ENCODE measurements around the gene KRTAP4-7.
"Not testable (repeated sequence)": the region's sequence is repeated elsewhere in the genome, so short reads cannot be mapped to it uniquely, and the experiment has no call there.

The KRTAP4-7 gene

DNA sequence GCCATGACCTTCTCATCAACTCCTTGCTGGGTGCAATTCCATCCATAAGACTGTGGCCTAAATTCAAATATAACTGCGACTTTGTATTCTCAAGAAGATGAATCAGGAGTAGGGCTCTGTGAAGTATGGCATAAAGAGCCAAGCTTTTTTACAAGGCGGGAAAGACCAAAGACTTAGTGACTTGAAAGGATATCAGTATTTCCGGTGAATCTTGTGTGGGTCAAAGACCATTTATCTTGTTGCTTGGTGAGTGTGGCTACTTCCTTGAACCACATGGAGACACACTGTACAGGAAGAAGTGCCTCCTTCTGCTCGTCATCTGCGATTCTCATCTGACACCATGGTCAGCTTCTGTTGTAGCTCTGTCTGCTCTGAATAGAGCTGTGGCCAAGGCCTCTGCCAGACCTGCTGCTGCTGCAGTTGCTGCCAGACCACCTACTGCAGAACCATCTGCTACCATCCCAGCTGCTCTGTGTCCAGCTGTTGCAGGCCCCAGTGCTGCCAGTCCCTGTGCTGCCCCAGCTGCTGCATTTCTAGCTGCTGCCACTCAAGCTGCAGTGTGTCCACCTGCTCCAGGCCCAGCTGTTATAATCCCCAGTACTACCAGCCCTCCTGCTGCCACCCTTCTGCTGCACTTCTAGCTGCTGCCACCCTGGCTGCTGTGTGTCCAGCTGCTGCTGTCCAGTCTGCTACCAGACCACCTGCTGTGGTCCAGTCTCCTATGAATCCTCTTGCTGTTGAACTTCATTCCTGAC lies 12.2 kb upstream of the KRTAP4-7 start:
- no peak for DNase-seq (ENCODE audit: low read depth)
- TF ChIP-seq, protein P1, sequence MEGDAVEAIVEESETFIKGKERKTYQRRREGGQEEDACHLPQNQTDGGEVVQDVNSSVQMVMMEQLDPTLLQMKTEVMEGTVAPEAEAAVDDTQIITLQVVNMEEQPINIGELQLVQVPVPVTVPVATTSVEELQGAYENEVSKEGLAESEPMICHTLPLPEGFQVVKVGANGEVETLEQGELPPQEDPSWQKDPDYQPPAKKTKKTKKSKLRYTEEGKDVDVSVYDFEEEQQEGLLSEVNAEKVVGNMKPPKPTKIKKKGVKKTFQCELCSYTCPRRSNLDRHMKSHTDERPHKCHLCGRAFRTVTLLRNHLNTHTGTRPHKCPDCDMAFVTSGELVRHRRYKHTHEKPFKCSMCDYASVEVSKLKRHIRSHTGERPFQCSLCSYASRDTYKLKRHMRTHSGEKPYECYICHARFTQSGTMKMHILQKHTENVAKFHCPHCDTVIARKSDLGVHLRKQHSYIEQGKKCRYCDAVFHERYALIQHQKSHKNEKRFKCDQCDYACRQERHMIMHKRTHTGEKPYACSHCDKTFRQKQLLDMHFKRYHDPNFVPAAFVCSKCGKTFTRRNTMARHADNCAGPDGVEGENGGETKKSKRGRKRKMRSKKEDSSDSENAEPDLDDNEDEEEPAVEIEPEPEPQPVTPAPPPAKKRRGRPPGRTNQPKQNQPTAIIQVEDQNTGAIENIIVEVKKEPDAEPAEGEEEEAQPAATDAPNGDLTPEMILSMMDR (IDR thresholded peaks at IDR 0.05; ENCODE audit: low read depth, low read length, missing control alignments): no peak
- H3K4me3 ChIP-seq (ENCODE audit: low read depth, low read length): no peak overlapping the region
- in situ Hi-C loops (cut with HindIII; ENCODE audit: low sequenced_read_pairs): no loop called here

DNA sequence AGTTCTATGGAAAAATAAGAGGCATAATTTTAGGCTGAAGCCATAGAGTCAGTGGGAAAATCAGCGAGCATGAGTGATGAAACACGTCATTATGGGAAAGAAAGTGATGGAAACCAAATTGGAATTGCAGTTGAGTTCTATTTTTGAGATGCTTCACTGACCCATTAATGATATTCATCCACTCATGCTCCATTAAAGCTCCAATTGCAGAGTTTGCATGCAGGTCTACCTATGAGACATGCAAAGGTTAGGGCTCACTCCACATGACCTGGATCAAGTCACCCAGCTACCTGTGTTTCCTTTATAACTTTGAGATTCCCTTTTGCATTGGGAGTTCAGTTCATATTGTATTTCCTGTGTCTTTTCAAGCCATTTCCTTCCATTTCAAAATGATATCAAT lies 10.3 kb upstream of the KRTAP4-7 start:
- TF ChIP-seq, protein P1 (IDR thresholded peaks at IDR 0.05; ENCODE audit: low read depth, low read length, missing control alignments): no peak
- in situ Hi-C loops (cut with HindIII; ENCODE audit: low sequenced_read_pairs): no loop called here
- H3K4me3 ChIP-seq (ENCODE audit: low read depth, low read length): no peak overlapping the region
- no peak for DNase-seq (ENCODE audit: low read depth)

DNA sequence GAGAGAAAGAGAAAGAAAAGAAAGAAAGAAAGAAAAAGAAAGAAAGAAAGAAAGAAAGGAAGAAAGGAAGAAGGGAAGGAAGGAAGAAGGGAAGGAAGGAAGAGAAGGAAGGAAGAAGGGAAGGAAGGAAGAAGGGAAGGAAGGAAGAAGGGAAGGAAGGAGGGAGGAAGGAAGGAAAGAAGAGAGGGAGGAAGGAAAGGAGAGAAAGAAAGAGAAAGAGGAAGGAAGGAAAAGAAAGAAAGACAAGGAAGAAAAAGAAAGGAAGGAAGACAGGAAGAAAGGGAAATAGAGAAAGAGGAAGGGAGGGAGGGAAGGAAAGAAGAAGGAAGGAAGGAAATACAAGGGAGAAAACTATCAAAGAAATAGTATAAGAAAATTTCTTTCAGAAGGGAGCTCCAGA lies 7.2 kb upstream of the KRTAP4-7 start:
- TF ChIP-seq, protein P1 (IDR thresholded peaks at IDR 0.05; ENCODE audit: low read depth, low read length, missing control alignments): no peak
- H3K4me3 ChIP-seq (ENCODE audit: low read depth, low read length): no peak overlapping the region
- DNase-seq (ENCODE audit: low read depth): no peak
- in situ Hi-C loops (cut with HindIII; ENCODE audit: low sequenced_read_pairs): no loop called here

DNA sequence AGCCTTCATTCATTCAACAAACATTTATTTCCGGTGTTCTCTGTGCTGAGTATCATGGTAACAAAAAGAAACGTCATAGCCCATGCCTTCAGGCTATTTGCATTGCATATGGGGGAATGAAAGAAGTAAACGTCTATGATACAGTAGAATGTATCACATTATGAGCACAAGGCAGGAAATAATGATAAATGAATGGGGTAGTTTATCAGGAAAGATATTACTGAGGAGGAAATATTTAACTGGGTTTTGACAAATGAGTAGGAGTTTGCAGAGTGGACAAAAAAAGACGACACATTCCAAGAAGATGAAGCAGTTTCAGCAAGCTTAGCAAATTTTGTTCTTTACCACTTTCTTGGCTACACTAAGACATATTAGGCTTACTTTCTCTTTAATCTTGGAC lies 1.3 kb upstream of the KRTAP4-7 start:
- H3K4me3 ChIP-seq (ENCODE audit: low read depth, low read length): no peak overlapping the region
- TF ChIP-seq, protein P1 (IDR thresholded peaks at IDR 0.05; ENCODE audit: low read depth, low read length, missing control alignments): no peak
- in situ Hi-C loops (cut with HindIII; ENCODE audit: low sequenced_read_pairs): no loop called here
- no peak for DNase-seq (ENCODE audit: low read depth)

DNA sequence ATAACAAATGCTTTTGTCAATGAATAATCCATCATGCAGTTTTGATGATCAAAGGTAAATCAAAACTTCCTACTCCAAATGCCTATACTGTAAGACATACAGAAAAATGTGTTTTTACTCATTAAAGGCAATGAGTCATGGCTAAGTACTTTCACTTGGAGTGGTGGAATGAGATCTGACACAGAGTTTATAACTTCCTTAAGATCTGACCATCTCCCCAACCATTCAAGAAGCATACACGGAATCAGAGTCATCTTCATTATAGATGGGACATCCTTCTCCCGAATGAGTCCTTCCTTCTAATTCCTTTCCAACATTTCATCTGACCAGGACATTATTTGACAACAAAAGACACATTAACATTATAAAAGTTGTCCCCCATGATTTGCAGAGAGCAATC lies 523 bp upstream of the KRTAP4-7 start:
- DNase-seq (ENCODE audit: low read depth); H3K4me3 ChIP-seq (ENCODE audit: low read depth, low read length); in situ Hi-C loops (cut with HindIII; ENCODE audit: low sequenced_read_pairs): not testable (repeated sequence)

DNA sequence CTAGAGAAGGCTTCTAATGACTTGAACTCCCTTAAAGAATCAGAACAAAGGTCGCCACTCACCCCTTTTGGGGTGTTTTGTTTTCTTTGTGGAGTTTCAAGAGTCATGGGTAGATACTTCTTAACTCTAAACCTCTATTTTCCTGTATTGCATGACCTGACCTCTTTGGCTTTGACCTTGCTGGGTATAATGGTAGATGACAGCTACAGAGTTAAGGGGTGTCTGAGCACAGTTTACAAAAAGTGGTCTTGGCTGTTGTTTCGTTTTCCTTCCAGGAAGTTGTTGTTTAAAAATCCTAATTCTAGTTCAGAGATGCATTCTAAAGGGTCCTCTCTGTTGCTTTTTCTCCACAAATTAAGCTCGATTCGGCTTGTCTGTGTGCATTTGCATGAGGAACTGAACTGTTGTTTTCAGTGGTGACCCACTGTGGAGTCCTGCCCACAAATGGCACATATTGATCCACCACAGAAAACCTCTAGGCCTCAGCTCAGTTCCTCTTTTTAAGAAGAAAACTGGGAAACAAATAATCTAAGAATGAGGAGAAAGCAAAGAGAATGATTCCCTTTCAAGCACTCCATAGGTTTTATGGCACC lies 4.9 kb downstream of the KRTAP4-7 start:
- H3K4me3 ChIP-seq (ENCODE audit: low read depth, low read length); DNase-seq (ENCODE audit: low read depth); in situ Hi-C loops (cut with HindIII; ENCODE audit: low sequenced_read_pairs): not testable (repeated sequence)

DNA sequence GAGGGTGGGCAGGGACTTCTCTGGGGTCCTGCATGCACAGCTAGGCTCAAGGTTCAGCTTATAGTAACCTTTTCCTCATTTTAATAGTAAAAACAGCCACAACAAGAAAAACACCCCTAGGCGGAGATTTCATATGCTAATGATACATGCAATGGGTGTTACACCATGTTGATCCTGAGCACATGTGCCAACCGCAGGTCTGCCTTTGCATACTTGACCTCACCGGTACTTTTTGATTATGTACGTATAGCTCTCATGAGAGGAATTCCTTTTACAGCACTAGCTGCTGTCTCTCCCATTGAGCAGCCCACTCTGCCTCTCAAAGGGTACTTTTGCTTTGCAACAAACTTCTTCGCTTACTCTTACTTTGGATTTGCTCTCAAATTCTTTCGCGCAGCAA lies 12.1 kb downstream of the KRTAP4-7 start:
- no peak for DNase-seq (ENCODE audit: low read depth)
- H3K4me3 ChIP-seq (ENCODE audit: low read depth, low read length): no peak overlapping the region
- in situ Hi-C loops (cut with HindIII; ENCODE audit: low sequenced_read_pairs): no loop called here
- TF ChIP-seq, protein P1 (IDR thresholded peaks at IDR 0.05; ENCODE audit: low read depth, low read length, missing control alignments): no peak

Measured in astrocyte of the cerebellum (primary cell).